Subcutaneous adipose tissue (tissue), 4 donors: ENCODE results near the gene PSMF1. TPM values are rescaled to one million over a fixed set of nuclear protein-coding genes. Genes with fewer than 3 reads are reported as not detected.

ENCODE experiments used
- CTCF ChIP-seq: fragments of 450-650 bp; IDR thresholded peaks from one replicate; pipeline ENCODE4 v1.5.1; 2016; ENCODE audit warnings: low read depth, mild to moderate bottlenecking, control low read depth, antibody characterized with exemption, moderate library complexity
- total RNA-seq, 4 donors: library from RNA; depleted of rRNA; stranded (reverse); fragments of >200 nt; gene quantifications; one replicate each; pipeline ENCODE4 v1.1.0, GENCODE V29; 2016

The PSMF1 gene
- total RNA-seq, 4 donors from 2014 or later: 48.0 to 102 (median 57.8) TPM

GRCh38 chr20:1086277-1087213 is 31.9 kb upstream of the PSMF1 start:
- no peak for TF ChIP-seq CTCF

- no peak for TF ChIP-seq CTCF
Observed at GRCh38 chr20:1087311-1087905, 31.0 kb upstream of the PSMF1 start.

- TF ChIP-seq CTCF: no peak
Observed at GRCh38 chr20:1094751-1095150, 23.7 kb upstream of the PSMF1 start.

- no peak for TF ChIP-seq CTCF
Observed at GRCh38 chr20:1101533-1101932, 16.9 kb upstream of the PSMF1 start.

GRCh38 chr20:1102016-1102415 is 16.4 kb upstream of the PSMF1 start:
- TF ChIP-seq CTCF: no peak

- no peak for TF ChIP-seq CTCF
Observed at GRCh38 chr20:1103751-1104150, 14.7 kb upstream of the PSMF1 start.

- TF ChIP-seq CTCF: no peak
Observed at GRCh38 chr20:1105599-1106194, 12.7 kb upstream of the PSMF1 start.
